HG02852 (cell line): ENCODE measurements around the gene AXIN1.
"Not testable (repeated sequence)": the region's sequence is repeated elsewhere in the genome, so short reads cannot be mapped to it uniquely, and the experiment has no call there.

Experiments used
- ATAC-seq: cut with Tn5 transposase; IDR thresholded peaks from one replicate; pipeline ENCODE4 v1.9.1; 2021; ENCODE audit warnings: mild to moderate bottlenecking, moderate library complexity; ENCODE audit not compliant: unreplicated experiment

The AXIN1 gene

GRCh38 chr16:369866-370436 is 17.4 kb upstream of the AXIN1 start:
- no peak for ATAC-seq

DNA sequence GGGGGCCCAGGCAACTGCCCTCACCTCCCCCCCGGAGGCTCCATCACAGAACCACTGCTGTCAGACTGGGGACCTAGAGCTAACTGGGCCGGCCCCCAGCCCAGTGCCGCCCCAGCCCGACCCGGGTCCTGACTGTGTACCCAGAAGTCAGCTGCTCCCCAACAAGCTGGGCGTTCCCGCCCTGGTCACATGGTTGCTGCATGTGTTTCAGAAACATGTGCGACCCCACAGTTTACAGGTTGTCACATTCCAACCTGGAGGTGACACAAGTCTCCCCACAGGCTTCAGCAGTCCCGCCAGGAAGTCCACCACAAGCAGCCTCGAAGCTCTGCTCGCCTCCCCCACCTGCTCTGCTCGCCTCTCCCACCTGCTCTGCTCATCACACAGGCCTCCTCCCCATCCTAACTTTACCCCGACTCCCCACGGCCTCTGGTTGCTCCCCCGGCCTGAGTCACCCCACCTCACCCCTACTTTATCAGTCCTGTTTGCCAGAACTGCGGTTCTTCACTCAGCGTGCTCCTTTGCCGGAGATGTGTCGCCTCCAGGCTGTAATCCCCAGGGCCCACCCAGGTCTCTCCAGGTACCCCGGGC is 16.8 kb upstream of the AXIN1 start:
- no peak for ATAC-seq

DNA sequence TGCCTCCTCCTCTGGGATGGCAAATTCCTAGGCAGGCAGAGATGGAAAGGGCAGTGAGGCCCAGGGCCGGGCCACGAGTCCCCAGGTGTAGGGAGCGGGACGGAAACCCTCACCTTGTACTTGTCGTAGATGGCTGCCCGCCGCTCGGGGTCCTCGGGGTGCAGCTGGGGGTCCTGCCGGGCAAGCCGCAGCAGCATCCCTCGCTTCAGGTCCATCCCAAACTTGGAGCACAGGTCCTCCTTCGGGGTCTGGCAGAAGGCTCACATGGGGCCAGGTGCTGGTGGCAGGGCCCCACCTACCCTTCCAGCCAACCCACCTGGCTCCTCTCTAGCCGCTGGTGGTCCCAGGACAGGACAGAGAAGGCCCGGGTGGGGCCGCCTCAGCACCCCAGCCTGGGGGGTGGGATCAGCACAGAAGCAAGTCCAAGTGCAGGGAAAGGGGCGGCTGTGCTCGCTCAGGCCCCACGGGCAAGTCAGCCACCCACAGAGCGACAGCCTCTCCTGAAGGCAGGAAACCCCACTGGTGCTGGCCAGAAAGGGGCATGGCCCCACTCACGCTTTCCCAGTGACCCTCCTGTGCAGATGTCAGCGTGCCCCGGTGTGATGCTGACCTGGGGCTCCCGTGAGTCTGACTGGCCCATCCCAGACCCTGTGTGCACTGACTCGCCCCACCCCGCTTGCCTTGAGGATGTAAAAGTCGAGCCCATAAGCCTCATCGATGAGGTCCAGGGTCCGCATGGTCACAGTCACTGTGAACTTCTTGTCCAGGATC is 16.1 kb upstream of the AXIN1 start:
- ATAC-seq, result no peak

GRCh38 chr16:367333-367903 is 14.9 kb upstream of the AXIN1 start:
- no peak for ATAC-seq

DNA sequence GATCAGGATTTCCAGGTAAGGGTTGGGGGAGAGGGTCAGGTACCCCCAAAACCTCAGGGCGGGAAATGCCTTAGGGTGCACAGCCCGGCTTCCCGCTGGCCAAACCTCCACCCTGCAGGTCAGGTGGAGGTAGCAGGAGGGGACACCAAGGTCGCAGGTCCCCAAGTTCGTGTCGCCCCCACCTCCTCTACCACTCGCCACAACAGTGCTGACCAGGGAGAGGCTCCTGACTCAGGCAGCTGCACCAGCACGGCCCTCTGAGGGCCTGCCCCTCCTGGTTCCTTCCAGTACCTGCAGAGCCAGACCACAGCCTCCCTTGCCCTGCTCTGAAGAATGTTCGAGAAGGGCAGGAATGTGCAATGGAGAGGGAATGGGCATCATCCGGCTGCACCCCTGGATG is 14.0 kb upstream of the AXIN1 start:
- no peak for ATAC-seq

GRCh38 chr16:364595-365491 is 12.3 kb upstream of the AXIN1 start:
- ATAC-seq, result no peak

DNA sequence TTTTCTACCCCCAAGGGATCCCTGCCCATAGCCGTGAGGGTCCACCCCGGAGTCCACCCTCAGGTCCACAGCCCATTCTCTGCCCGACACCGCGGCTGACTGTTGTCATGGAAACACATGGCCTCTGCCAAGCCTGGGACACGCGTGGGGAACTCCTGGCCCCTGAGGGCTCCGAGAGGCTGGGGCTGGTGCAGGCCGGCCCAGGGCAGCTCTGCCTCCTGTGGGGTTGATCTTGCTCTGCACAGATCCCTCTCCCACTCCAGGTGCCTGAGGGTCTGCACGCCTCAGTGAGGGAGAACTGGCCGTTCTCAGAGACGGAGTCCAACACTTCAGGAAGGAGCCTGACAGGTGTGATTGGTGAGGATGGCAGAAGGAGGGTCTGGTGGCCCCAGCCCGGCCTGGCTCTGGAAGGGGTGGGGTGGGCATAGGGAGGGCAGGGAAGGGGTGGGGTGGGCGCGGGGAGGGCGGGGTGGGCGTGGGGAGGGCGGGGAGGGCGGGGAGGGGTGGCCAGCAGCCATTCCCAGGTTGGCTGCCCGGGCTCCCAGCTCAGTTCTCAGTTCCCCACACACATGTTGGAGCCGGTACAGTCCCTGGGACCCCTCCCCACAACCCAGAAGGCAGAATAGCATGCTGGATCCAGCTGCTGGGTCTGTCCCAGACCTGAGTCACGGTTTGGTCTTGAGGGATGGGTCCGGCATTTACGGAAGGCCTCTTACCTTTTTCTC is 11.4 kb upstream of the AXIN1 start:
- no peak for ATAC-seq

DNA sequence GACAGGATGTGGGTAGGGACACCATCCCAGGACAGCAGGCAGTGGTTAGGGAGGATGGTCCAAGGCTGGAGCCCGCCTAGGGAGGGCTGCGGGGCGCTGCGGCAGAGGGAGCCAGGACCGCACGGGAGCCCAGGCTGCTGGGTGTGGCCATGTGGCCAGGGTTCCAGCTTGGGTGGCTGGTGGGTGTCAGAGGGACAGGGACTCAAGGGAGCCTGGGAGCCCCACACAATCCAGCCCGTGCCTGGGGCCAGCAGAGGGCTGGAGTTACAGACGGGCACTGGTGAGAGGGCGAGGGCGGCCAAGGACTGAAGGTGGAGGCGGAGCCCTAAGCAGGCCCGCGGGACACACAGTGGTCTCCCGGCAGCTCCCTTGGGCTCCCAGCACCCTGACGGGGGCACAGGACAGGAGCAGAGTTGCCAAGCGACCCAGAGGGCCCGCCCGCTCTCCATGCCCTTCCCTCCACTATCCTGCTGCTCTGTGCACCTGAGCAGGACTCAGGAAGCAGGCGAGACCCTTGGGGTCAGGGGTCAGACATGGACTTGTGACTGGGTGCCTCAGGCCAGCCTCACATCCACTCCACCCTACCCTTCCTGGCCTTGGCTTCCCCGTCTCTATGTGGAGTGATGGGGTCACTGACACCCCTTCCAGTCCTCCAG is 10.7 kb upstream of the AXIN1 start:
- ATAC-seq, result no peak

- ATAC-seq, result not testable (repeated sequence)
These were observed 10.1 kb upstream of the AXIN1 start for GRCh38 chr16:362702-362999.

DNA sequence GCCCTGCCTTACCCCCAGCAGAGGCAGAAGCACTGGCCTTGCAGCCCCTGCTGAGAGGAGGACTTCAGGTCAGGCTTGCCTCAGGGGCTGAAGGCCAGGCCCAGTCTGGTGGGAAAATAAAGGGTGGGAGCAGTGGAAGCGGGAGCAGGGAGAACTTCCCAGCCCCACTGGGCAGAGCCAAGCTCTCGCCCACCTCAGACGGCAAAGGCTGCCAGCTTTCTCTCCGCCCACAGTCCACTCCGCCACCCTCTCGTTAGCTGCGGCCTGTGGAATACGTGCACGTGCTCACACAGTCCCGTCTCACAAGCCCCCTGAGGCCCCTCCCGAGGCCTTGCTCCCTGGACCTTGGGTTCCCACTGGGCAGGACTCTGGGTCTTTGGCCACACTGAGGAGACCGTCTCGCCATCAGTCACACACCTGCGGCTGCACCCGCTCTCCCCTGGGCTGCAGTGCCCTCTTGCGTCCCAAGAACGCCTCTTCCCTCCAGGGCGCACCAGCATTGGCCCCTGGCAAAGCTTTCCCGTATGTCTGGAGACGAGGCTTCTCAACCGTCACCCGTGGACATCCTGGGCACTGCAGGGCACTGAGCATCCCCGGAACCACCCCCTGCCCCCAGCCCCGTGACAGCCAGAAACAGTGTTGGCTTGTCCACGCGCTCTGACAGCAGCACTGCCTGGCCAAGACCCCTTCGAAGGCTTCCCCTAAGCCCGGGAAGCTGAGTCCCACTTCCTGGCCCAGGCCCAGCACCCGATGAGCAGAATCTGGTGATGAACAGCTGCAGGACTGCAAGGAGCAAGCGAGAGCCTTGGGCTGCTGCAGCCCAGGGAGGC is 9.6 kb upstream of the AXIN1 start:
- no peak for ATAC-seq

DNA sequence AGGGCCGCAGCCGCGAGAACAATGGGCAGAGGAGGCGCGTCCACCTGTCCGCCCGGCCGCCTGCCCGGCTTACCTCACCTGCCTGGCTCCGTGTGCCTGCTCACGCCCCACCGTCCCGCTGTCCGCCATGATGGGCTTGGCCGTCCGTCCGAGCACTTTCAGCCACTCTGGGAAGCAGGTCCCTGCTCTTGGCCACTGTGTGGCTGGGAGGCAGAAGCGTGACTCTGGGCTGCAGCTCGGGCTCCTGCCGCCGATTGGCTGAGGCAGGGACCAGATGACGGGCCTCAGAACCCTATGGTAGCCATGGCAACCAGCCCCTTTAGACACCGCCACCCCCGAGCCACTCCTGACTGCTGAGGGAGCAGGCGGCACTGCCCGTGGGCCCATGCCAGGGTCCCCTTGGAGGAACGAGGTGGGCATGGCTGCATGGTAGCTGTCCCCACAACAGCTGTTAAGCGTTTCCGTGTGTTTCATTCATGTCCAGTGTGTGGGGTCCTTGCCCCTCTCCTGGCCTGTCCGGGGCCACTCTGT is 8.9 kb upstream of the AXIN1 start:
- no peak for ATAC-seq

GRCh38 chr16:360698-361336 is 8.3 kb upstream of the AXIN1 start:
- ATAC-seq, result no peak

DNA sequence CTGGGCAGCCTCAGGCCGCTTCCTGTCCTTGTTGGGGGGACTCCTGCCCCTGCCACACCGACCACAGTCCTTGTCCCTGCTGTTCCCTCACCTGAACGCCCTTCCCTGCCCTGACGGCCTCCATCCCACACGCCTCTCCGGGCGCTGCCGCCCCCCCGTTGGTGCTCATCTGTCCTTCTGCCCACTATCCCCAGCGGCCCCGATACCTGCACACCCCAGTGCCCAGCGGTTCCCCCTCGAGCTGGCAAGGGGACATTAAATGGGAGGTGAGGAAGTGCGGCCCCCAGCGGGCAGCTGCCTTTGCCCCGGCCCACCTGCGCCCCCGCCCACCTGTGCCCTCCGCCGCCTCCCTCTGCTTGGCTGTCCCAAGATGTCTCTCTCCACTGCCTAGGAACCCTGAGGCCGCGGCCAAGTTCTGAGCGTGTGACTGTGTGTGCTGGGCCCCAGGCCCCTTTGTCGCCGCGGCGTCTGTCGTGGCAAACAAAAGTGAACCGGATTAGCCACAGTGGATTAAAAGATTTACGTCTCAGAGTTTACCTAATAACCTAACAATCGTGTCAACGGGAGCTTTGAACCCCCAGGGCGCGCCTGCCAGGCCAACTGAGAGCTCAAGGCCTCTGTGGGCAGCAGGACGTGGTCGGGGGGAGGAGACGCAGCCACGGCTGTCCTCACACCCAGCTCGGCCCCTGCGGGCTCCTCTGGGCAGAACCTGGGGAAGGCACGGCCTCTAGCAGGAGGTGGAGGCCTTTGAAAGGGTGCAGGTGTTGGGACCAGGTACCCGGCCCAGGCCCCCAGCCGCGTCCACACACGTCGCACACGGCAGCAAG is 7.6 kb upstream of the AXIN1 start:
- ATAC-seq, result no peak

DNA sequence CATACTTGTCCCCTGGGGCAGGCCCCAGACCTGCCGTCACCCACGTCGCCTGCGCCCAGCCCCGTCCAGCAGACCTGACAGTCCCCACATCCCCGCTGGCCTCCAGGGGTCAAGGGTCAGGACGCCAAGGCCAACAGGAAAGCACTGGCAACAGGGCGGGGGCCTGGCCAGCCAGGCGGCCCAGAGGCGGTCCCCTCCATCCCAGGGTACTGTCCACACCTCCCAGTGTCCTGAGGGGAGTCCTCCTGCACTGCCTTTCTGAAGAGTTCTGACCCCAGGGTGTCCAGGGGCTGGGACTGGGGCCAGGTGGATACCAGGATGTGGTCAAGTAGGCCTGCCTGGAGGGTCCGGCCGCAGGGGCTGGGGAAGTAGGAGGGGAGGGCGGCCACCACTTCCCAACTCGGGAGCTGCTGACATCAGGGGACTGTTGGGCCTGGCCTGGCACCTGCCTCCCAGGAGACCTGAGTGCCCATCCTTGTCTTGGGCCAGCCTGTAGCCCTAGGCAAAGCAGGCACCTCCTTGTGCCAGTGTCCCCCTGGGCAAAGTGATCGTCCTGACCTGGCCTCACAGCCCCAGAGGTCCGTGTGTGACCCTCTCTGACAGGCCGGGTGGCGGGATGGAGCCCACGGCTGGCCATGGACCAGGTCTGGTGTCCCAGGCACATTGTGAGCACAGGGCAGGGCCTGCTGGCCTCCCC is 6.7 kb upstream of the AXIN1 start:
- no peak for ATAC-seq

GRCh38 chr16:356741-357140 is 4.2 kb upstream of the AXIN1 start:
- no peak for ATAC-seq

DNA sequence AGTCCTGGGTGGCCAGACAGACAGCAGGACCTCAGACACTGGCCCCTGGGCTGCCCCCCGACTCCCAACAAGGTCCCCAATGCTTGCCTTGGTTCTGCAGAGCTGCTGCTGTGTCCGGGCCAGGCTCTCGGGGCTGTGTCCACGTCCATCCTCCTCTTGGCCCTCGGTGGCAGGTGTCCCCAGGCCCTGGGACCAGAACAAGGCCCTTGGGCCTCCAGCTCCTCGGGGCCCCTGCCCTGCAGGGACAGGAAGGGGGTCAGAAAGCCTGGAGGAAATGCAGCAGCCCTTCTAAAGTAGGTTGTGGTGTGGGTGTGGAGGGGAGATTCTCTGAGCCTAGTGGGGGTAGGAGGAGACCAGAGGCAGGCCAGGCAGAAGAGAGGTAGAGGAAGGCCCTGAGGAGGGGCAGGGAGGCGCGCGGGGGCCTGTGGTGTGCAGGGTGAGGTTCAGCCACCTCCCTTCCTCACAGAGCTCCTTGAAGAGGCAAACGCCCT is 2.5 kb upstream of the AXIN1 start:
- ATAC-seq, result no peak
